ENCODE results near the gene KYNU. TPM values are rescaled to one million over a fixed set of nuclear protein-coding genes. Genes with fewer than 3 reads are reported as not detected.
A peak's percentile ranks its signal among the peaks of the same experiment; 100 is the strongest.

The KYNU gene
- total RNA-seq, 6 donors from 2014 or later = 9.4 to 45.2 (median 15.6) TPM

DNA sequence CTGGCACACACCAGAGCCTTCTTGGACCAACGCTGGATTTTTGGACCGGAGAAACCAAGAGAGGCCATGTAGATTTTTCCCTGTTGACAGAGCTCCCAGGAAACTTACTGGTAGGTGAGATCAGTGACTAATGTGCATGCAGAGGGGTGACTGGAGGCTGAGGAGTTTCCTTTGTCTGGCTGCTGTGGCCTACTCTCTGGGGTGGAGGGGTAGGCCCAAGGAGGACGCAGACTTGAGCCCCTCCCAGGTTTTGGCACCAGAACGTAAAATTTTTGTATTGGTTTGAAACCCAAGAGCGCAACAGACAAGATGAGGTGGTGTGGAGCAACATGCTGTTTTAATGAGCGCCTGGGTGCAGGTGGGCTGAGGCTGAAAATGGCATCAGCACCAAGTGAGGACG, 59.2 kb downstream of the KYNU start:
- Histone ChIP-seq H3K4me3 (no peak overlapping the region), H3K27ac (no peak overlapping the region), H3K9me3 (no peaks in the 10 kb centered on the region), H3K27me3 (no peaks in the 10 kb centered on the region), H3K4me1 (no peaks in the 10 kb centered on the region), H3K36me3 (no peaks in the 10 kb centered on the region)
- TF ChIP-seq, protein P1, sequence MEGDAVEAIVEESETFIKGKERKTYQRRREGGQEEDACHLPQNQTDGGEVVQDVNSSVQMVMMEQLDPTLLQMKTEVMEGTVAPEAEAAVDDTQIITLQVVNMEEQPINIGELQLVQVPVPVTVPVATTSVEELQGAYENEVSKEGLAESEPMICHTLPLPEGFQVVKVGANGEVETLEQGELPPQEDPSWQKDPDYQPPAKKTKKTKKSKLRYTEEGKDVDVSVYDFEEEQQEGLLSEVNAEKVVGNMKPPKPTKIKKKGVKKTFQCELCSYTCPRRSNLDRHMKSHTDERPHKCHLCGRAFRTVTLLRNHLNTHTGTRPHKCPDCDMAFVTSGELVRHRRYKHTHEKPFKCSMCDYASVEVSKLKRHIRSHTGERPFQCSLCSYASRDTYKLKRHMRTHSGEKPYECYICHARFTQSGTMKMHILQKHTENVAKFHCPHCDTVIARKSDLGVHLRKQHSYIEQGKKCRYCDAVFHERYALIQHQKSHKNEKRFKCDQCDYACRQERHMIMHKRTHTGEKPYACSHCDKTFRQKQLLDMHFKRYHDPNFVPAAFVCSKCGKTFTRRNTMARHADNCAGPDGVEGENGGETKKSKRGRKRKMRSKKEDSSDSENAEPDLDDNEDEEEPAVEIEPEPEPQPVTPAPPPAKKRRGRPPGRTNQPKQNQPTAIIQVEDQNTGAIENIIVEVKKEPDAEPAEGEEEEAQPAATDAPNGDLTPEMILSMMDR (IDR thresholded peaks at IDR 0.05) = no peak
- no peak for TF ChIP-seq POLR2A (IDR thresholded peaks at IDR 0.05)
- ATAC-seq (ENCODE audit: low FRiP score in 2 of 2) (peak in 1 of 2 donors; percentile 34), DNase-seq (no peak)
- 92 to 95% methylated on average over 7 of the region's 7 CpGs for WGBS, 2 donors

DNA sequence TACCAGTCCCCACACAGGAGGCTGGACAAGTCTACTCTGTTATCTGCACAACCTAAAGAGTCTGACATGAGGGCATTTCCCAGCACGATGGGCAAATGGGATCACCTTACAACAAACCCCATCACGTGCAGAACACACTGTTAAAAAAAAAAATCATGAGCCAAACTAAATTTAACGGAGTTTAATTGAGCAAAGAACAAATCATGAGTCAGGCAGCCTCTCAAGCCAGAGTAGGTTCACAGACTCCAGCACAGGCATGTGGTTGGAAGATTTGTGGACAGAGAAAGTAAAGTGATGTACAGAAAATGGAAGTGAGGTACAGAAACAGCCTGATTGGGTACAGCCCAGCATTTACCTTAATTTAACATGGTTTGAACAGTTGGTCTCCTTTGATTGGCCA, 59.9 kb downstream of the KYNU start:
- H3K27me3 ChIP-seq = no peaks in the 10 kb centered on the region
- no peaks in the 10 kb centered on the region for H3K4me1 ChIP-seq
- DNase-seq (no peak), ATAC-seq (ENCODE audit: low FRiP score in 2 of 2) (no peak)
- H3K9me3 ChIP-seq = no peaks in the 10 kb centered on the region
- no peak overlapping the region for H3K4me3 ChIP-seq
- TF ChIP-seq POLR2A (IDR thresholded peaks at IDR 0.05) = no peak
- TF ChIP-seq, protein P1 (IDR thresholded peaks at IDR 0.05) = no peak
- no peak for TF ChIP-seq EP300 (IDR thresholded peaks at IDR 0.05)
- TF ChIP-seq POLR2AphosphoS5 (IDR thresholded peaks at IDR 0.05) = no peak
- WGBS, 2 donors = 72 to 77% methylated on average over 3 of the region's 3 CpGs
- H3K36me3 ChIP-seq = no peaks in the 10 kb centered on the region
- H3K27ac ChIP-seq = no peak overlapping the region

DNA sequence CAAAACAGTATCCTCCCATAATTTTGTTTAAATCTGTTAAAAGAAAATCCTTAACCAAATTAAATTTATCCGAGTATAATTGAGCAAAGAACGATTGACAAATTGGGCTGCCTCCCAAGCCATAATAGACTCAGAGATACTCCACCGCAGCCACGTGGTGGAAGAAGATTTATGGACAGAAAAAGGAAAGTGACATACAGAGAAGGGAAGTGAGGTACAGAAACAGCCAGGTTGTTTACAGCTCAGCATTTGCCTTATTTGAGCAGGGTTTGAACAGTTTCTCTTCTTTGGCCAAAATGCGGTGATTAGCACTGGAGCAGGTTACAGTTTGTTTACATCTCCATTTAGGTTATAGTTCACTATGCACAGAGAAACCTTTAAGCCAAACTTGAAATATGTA, 60.8 kb downstream of the KYNU start:
- 62% methylated on average over 5 of the region's 5 CpGs for whole genome bisulfite sequencing, 2 donors
- Histone ChIP-seq H3K4me1 (no peaks in the 10 kb centered on the region), H3K27me3 (no peaks in the 10 kb centered on the region), H3K27ac (no peak overlapping the region), H3K9me3 (no peaks in the 10 kb centered on the region), H3K4me3 (no peak overlapping the region), H3K36me3 (no peaks in the 10 kb centered on the region)
- ATAC-seq (ENCODE audit: low FRiP score in 2 of 2) (no peak), DNase-seq (no peak)
- TF ChIP-seq POLR2AphosphoS5 (IDR thresholded peaks at IDR 0.05) (no peak), EP300 (IDR thresholded peaks at IDR 0.05) (no peak), POLR2A (IDR thresholded peaks at IDR 0.05) (no peak)
- TF ChIP-seq, protein P1 (IDR thresholded peaks at IDR 0.05) = no peak

DNA sequence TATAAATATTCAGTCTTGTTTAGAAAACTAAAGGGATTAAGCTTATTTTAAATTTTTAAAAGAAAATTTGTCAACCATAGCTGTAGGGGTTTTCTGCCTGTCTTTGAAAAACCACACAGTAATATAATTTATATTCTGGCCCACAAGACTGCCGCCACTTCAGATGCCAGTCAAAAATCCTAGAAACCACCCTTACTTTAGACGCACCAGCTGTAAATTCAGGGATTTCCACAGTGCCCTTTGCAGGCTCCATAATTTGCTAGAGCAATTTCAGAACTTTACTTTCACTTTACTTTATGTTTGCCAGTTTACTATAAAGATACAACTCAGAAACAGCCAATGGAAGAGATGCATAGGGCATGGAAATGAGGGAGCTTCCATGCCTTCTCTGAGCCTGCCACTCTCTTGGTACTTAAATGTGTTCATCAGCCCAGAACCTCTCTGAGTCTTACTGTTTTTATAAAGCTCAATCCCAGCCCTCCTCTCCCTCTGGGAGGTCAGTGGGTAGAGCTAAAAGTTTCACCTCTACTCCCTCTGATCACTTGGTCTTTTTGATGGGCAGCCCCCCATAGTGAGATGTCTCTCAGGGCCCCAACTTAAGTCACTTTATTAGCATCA, 63.3 kb downstream of the KYNU start:
- Histone ChIP-seq H3K27ac (no peak overlapping the region), H3K9me3 (no peaks in the 10 kb centered on the region), H3K36me3 (no peaks in the 10 kb centered on the region), H3K27me3 (no peaks in the 10 kb centered on the region), H3K4me3 (no peak overlapping the region), H3K4me1 (no peaks in the 10 kb centered on the region)
- ATAC-seq (ENCODE audit: low FRiP score in 2 of 2) (no peak), DNase-seq (no peak)
- 79 to 82% methylated on average over 2 of the region's 2 CpGs for WGBS, 2 donors
- TF ChIP-seq, protein P1 (IDR thresholded peaks at IDR 0.05) = no peak
- no peak for TF ChIP-seq EP300 (IDR thresholded peaks at IDR 0.05)
- TF ChIP-seq POLR2AphosphoS5 (IDR thresholded peaks at IDR 0.05) = no peak
- TF ChIP-seq POLR2A (IDR thresholded peaks at IDR 0.05) = no peak

DNA sequence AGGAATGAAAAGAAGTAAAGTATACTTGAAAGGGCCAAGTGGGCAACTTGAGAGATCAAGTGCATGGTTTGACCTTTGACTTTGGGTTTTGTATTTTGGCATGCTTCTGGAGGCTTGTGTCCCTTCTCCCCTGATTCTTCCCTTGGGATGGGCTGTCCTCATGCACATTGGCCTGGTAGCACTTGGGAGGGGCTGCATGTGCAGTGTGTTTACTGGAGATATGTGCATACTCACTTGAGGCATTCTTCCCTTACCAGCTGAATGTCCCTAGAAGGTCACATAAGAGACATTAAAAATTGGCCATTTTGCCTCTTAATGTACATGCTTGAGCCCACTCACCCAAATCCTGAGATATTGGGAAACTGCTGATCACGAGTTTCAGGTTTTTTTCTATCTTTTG, 65.2 kb downstream of the KYNU start:
- no peak for ATAC-seq (ENCODE audit: low FRiP score in 2 of 2)
- H3K27ac ChIP-seq = no peak overlapping the region
- no peaks in the 10 kb centered on the region for H3K9me3 ChIP-seq
- H3K27me3 ChIP-seq = no peaks in the 10 kb centered on the region
- no peak overlapping the region for H3K4me3 ChIP-seq
- no peak for DNase-seq
- TF ChIP-seq POLR2A (IDR thresholded peaks at IDR 0.05) (no peak), POLR2AphosphoS5 (IDR thresholded peaks at IDR 0.05) (no peak), EP300 (IDR thresholded peaks at IDR 0.05) (no peak)
- TF ChIP-seq, protein P1 (IDR thresholded peaks at IDR 0.05) = no peak
- H3K36me3 ChIP-seq = no peaks in the 10 kb centered on the region
- no peaks in the 10 kb centered on the region for H3K4me1 ChIP-seq
- 87 to 89% methylated on average over 1 of the region's 1 CpG for WGBS, 2 donors
